Activated CD4-positive, CD25-positive, alpha-beta regulatory T cell treated with anti-CD3 and anti-CD28 coated beads, Interleukin-2, amount 50 U/mL, for 72 hours (primary cell): Measurements from ENCODE around the gene SMAD6.

ENCODE experiments used
- DNase-seq: peaks from one replicate; pipeline ENCODE4 v3.0.0; 2021

Gene SMAD6

DNA sequence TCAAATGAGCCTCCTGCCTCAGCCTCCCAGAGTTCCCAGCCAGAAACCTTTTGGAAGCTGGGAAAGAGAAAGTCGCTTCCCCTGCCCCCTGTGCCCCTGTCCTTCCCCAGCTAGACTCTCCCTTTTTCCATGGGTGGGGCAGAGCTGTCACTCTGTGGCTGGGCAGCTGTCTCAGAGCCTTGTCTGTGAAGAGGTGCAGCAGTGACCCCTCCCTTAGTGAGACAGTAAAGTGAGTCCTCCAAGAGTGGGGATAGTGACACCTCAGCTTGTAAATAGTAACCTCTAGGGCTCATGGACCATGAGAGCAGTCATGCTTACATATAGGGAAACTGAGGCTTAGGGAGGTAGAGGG, 76.3 kb downstream of the SMAD6 start:
- no peak for DNase-seq

- no peak for DNase-seq
These were observed 76.7 kb downstream of the SMAD6 start for GRCh38 chr15:66778716-66779115.

- no peak for DNase-seq
These were observed 77.4 kb downstream of the SMAD6 start for GRCh38 chr15:66779331-66780009.

DNA sequence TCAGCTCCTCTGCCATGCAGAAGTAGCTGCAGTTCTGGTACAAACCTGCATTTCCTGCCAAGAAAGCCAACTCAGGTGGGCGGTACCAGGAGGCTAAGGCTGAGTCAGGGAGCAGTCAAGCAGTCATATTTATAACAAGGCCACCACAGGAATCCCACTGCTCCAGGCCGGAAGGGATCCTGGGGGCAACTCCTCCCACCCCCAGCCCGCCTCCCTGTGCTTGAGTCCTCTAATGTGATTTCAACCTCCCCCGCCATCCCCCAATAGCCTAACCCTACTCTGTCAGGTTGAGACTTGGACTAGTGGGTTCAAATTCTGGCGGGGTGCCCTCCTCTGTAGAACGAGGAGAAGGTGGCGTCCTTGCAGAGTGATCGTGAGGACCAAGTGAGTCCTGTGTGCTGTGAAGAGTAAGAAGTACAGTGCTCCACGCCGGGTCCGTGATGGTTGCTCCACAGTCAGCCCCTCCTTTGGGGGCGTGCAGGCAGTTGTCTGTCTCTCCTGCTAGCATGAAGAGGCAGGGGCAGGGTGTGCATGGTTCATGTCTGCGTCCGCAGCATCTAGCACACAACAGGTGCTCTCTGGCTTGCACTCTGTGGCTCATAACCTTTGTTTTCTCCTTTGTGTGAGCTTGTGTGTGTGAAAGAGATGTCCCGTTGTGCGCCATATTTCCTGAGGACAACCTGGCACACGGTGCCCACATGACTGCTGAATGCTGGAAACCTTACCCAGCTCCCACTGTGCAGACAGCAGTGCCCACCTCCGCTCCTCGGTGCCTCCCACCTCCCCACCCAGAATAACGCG, 78.3 kb downstream of the SMAD6 start:
- no peak for DNase-seq

DNA sequence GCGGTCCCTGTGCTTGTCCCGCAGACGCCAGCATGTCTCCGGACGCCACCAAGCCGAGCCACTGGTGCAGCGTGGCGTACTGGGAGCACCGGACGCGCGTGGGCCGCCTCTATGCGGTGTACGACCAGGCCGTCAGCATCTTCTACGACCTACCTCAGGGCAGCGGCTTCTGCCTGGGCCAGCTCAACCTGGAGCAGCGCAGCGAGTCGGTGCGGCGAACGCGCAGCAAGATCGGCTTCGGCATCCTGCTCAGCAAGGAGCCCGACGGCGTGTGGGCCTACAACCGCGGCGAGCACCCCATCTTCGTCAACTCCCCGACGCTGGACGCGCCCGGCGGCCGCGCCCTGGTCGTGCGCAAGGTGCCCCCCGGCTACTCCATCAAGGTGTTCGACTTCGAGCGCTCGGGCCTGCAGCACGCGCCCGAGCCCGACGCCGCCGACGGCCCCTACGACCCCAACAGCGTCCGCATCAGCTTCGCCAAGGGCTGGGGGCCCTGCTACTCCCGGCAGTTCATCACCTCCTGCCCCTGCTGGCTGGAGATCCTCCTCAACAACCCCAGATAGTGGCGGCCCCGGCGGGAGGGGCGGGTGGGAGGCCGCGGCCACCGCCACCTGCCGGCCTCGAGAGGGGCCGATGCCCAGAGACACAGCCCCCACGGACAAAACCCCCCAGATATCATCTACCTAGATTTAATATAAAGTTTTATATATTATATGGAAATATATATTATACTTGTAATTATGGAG, 79.1 kb downstream of the SMAD6 start:
- no peak for DNase-seq

GRCh38 chr15:66782785-66783184, 80.7 kb downstream of the SMAD6 start:
- no peak for DNase-seq

GRCh38 chr15:66783314-66783713, 81.3 kb downstream of the SMAD6 start:
- DNase-seq = no peak

DNA sequence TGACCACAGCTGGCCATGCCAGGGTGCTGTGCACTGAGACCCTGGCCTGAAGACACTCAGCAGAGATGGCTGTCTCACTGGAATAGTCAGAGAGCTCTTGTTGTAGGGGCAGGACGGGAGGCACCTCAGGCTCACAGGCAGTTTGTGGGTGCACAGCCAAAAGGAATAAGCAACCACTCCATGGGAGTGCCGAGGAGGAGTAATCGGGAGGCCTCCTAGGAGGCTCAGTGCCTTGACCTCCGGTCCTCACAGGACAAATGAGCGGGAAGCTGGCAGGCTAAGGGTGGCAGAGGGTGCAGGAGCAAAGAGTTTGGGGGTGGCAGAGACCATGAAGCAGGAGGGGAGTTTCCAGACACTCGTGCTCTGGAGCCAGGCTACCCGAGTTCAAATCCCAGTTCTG, 81.7 kb downstream of the SMAD6 start:
- no peak for DNase-seq

- no peak for DNase-seq
These were observed 82.1 kb downstream of the SMAD6 start for GRCh38 chr15:66784174-66784573.

- DNase-seq = no peak
These were observed 83.6 kb downstream of the SMAD6 start for GRCh38 chr15:66785637-66786036.

- no peak for DNase-seq
These were observed 84.2 kb downstream of the SMAD6 start for GRCh38 chr15:66786222-66786621.

GRCh38 chr15:66786708-66787488, 84.9 kb downstream of the SMAD6 start:
- DNase-seq = no peak

DNA sequence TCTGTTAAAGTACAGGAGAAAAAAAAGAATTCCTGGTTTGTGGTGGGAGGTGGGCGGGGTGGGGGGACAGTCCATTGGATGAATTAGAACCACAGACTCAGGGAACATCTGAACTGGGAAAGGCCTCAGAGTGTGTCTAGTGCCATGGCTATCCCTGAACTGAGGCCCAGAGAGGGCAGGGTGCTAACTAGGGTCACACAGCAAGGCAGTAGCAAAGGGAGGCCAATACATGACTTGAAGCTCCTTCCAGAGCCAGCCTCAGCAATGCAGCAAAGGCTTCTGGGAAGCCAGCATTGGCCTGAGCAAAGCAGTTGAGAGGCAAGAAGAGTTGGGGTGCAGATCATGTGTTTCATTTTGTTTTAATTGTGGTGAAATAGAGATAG, 85.4 kb downstream of the SMAD6 start:
- no peak for DNase-seq

DNA sequence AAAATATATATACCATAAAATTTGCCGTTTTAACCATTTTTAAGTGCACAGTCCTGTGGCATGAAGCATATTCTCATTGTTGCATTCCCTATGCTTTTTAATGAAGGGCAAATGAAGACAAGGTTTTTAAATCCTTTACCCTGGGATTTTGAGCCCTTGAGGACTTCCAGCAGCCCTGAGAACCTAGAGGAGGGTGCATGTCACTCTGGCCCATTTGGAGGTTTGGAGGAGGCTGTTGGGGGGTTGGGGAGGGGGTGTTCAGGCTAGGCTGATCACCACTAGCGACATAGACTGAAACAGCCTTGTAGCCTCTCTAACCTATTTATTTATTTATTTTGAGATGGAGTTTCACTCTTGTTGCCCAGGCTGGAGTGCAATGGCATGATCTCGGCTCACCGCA, 86.0 kb downstream of the SMAD6 start:
- DNase-seq = no peak

- no peak for DNase-seq
These were observed 87.3 kb downstream of the SMAD6 start for GRCh38 chr15:66789029-66790025.

- no peak for DNase-seq
These were observed 93.8 kb downstream of the SMAD6 start for GRCh38 chr15:66795851-66796250.

GRCh38 chr15:66796343-66796742, 94.3 kb downstream of the SMAD6 start:
- no peak for DNase-seq

- DNase-seq = no peak
These were observed 95.9 kb downstream of the SMAD6 start for GRCh38 chr15:66797921-66798320.

DNA sequence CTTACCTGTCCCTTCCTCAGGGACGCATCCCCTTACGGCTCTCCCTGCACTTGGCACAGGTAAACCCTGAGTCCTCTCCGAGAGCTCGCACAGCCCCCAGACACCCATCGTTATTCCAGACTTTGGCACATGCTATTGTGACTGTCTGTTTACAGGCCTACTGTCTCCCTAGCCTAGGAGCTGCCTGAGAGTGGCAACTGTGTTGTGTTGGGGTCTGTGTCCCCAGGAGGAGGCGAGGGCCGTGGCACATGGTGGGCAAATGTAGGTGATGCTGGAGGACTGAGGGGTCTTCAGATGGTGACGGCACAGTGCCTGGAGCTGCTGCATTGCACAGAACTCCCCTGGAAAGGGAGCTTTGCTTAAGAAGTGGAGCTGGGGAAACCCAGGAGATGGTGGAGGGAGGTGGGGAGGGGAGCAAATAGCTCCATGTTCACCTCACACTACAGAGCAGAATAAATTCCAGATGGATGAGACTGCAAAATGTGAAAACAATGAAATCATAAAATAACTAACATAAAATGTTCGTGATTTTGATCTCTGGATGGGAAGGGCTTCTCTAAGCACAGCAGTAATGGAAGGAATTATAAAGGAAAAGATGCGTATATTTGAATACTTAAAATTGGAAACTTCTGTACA, 96.5 kb downstream of the SMAD6 start:
- DNase-seq = no peak

GRCh38 chr15:66799242-66799641, 97.2 kb downstream of the SMAD6 start:
- no peak for DNase-seq

GRCh38 chr15:66800584-66801235, 98.7 kb downstream of the SMAD6 start:
- no peak for DNase-seq
